Endothelial cell (in vitro differentiated cells): ENCODE measurements around the gene PIBF1. TPM values are rescaled to one million over a fixed set of nuclear protein-coding genes. Genes with fewer than 3 reads are reported as not detected.

Source experiments
- DNase-seq: peaks from one replicate; pipeline ENCODE4 v3.0.0; 2021; ENCODE audit warnings: low spot score
- H3K27ac Mint-ChIP-seq: one replicate; pipeline ENCODE4 v1.8.0; 2021; ENCODE audit warnings: mixed read lengths, inconsistent platforms; ENCODE audit not compliant: unreplicated experiment
- H3K27me3 Mint-ChIP-seq: one replicate; pipeline ENCODE4 v1.8.0; 2021; ENCODE audit warnings: mild to moderate bottlenecking, moderate library complexity, mixed read lengths, inconsistent platforms; ENCODE audit not compliant: unreplicated experiment
- H3K36me3 Mint-ChIP-seq: one replicate; pipeline ENCODE4 v1.8.0; 2021; ENCODE audit warnings: mild to moderate bottlenecking, low read depth, mixed read lengths, inconsistent platforms; ENCODE audit not compliant: unreplicated experiment
- H3K4me1 Mint-ChIP-seq: one replicate; pipeline ENCODE4 v1.8.0; 2021; ENCODE audit warnings: mild to moderate bottlenecking, mixed read lengths, inconsistent platforms; ENCODE audit not compliant: unreplicated experiment
- H3K4me3 Mint-ChIP-seq: one replicate; pipeline ENCODE4 v1.8.0; 2021; ENCODE audit warnings: mild to moderate bottlenecking, mixed read lengths, inconsistent platforms; ENCODE audit not compliant: unreplicated experiment
- H3K9me3 Mint-ChIP-seq: one replicate; pipeline ENCODE4 v1.8.0; 2021; ENCODE audit warnings: mixed read lengths, inconsistent platforms; ENCODE audit not compliant: unreplicated experiment
- total RNA-seq: library from RNA; stranded (reverse); fragmentation: NEBNext Ultra II Directional; extraction: Animal tissue kit (Norgen Biotek cat#: 25700); gene quantifications from one replicate; pipeline ENCODE4 v1.2.1, GENCODE V29; 2021; ENCODE audit not compliant: unreplicated experiment
- TF ChIP-seq, protein P1 (sequence below): fragments of 200-600 bp; sonication (generic); IDR thresholded peaks from one replicate; pipeline ENCODE4 v1.5.0; 2021; ENCODE audit warnings: antibody characterized with exemption; ENCODE audit not compliant: unreplicated experiment

Gene PIBF1
- total RNA-seq, 1 donor from 2014 or later: 24.0 TPM

DNA sequence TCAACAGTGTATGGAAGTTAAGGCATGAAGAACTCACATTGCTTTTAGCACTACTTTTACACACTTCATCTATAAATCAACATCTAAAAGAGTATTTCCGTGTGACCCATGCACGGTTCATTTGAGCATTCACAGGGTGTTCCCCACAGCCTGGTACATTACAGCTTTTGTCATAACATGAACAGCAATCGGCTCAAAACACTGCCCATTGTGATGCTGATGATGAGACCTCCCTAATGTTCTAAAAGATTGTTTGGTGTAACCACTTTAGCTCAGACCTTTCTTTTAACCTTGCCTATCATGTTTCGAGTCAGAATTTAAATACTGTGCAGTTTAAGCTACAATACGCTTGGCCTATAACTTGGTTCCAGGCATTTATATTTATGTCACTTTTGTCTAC, 272.8 kb downstream of the PIBF1 start:
- no peaks in the 10 kb centered on the region for H3K9me3 Mint-ChIP-seq

DNA sequence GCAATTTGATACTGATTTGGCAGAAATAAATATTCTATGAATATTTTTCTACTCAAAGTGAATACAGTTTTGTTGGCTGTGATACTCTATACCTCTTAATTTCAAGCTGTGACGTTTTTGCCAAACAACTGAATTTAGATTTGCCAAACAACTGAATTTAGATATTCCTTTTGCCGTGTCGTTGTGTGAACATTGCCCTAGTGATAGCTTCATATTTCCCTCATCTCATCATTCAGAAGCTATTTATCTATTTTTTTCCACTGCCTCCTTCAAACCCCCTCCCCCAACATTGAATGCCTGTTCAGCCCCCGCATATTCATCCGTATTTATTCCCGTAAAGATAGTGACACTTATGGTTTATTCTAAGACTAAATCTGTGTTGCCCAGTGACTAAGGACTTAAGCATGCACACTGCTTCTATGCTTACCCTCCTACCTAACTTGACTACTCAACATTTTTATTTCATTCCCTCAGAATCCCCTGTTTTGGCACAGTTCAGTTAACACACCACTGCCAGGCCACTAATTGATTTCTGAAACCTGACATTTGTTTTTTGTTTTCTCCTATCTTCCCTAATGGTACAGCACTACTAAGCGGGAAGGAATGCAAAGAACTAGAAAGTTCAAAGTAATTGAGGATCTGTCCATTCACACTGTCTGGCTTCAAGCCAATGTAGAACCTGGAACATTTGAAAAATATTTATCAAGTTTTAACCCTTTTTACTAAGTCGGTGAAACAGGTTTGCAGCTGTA, 274.1 kb downstream of the PIBF1 start:
- TF ChIP-seq, protein P1, sequence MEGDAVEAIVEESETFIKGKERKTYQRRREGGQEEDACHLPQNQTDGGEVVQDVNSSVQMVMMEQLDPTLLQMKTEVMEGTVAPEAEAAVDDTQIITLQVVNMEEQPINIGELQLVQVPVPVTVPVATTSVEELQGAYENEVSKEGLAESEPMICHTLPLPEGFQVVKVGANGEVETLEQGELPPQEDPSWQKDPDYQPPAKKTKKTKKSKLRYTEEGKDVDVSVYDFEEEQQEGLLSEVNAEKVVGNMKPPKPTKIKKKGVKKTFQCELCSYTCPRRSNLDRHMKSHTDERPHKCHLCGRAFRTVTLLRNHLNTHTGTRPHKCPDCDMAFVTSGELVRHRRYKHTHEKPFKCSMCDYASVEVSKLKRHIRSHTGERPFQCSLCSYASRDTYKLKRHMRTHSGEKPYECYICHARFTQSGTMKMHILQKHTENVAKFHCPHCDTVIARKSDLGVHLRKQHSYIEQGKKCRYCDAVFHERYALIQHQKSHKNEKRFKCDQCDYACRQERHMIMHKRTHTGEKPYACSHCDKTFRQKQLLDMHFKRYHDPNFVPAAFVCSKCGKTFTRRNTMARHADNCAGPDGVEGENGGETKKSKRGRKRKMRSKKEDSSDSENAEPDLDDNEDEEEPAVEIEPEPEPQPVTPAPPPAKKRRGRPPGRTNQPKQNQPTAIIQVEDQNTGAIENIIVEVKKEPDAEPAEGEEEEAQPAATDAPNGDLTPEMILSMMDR: no peak
- Mint-ChIP-seq H3K9me3 (no peaks in the 10 kb centered on the region), H3K4me3 (no peak overlapping the region), H3K27ac (no peak overlapping the region), H3K4me1 (peaks cover 7% of the 10 kb centered on the region), H3K36me3 (peaks cover 3% of the 10 kb centered on the region), H3K27me3 (peaks cover 4% of the 10 kb centered on the region)
- no peak for DNase-seq

More for the DNA sequence above, 272.8 kb downstream of the PIBF1 start:
- TF ChIP-seq, protein P1: no peak
- peaks cover 4% of the 10 kb centered on the region for H3K27me3 Mint-ChIP-seq
- H3K36me3 Mint-ChIP-seq: peaks cover 3% of the 10 kb centered on the region
- no peaks in the 10 kb centered on the region for H3K4me1 Mint-ChIP-seq
- H3K27ac Mint-ChIP-seq: no peak overlapping the region
- no peak overlapping the region for H3K4me3 Mint-ChIP-seq
- DNase-seq: no peak

DNA sequence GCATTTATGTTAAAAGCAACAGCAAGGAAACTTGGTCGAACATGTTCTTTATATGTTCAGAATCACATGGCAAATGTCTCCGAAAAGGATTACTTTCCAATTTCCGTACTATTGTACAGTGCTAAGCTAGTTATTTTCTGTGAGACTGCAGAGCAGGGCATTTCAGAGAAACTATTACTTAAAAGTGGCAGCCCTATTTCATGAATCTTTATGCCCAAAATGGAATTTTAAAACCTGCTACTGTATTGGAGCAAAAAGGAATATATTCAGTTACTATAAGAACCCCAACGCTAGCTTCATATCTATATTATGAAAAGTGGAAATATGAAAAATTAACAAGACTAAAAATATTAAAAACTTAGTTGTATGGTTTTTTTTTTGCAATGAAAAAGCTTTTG, 274.6 kb downstream of the PIBF1 start:
- H3K9me3 Mint-ChIP-seq: no peaks in the 10 kb centered on the region
- H3K27me3 Mint-ChIP-seq: peaks cover 6% of the 10 kb centered on the region
- TF ChIP-seq, protein P1: no peak
- peaks cover 3% of the 10 kb centered on the region for H3K36me3 Mint-ChIP-seq
- DNase-seq: no peak
- H3K4me3 Mint-ChIP-seq: no peak overlapping the region
- no peak overlapping the region for H3K27ac Mint-ChIP-seq
- peaks cover 7% of the 10 kb centered on the region for H3K4me1 Mint-ChIP-seq

DNA sequence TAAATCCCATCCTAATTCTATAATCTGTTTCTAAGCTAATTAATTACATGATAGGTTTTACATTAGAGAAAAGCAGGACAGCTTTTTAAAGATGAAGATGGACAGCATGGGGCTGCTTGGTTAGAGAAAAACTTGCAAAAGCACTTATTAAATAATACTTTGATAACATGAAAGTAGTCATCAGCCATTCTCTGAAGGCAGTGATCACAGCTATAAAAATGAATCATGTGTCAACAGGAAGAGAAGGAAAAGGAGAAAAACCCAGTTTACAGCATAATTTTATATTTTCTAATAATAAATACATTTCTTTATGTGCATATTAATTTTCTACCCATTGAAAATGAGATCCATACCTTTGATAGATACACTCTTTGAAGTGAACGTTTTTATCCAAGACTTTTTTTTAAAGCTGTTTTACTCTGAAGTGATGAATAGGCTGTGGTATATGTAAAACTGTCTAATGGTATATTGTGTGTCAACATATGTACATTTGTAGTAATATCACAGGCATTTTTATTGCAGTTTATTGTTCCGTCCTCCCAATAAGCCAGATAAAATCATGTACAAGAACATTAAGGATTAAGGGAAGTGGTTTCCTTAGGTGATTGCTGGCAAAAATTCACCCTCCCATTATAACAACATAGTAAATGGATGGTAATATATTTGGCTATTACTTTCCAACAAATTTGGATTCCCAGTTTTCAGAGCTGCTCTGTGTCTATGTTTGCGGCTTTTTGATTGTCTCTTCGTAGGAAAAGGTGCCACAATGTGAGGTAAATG, 275.5 kb downstream of the PIBF1 start:
- H3K9me3 Mint-ChIP-seq: no peaks in the 10 kb centered on the region
- H3K4me1 Mint-ChIP-seq: peaks cover 7% of the 10 kb centered on the region
- H3K27ac Mint-ChIP-seq: no peak overlapping the region
- H3K27me3 Mint-ChIP-seq: peaks cover 8% of the 10 kb centered on the region
- peaks cover 3% of the 10 kb centered on the region for H3K36me3 Mint-ChIP-seq
- H3K4me3 Mint-ChIP-seq: peak overlapping the region; percentile 91
- TF ChIP-seq, protein P1: no peak
- no peak for DNase-seq

DNA sequence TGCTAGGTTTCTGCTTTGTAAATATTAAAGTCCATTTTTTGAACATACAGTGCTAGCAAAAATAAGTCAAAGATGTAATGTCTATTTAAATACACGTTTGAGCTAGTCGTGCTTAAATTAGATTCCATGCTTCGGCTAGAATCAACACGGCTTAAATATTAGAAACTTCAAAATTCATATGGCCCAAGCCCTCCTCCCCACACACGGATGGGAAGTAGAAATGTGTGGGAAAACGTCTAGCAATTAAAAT, 276.1 kb downstream of the PIBF1 start:
- H3K27ac Mint-ChIP-seq: no peak overlapping the region
- peaks cover 3% of the 10 kb centered on the region for H3K36me3 Mint-ChIP-seq
- H3K4me1 Mint-ChIP-seq: peaks cover 7% of the 10 kb centered on the region
- H3K4me3 Mint-ChIP-seq: peak overlapping the region; percentile 91
- peaks cover 8% of the 10 kb centered on the region for H3K27me3 Mint-ChIP-seq
- no peaks in the 10 kb centered on the region for H3K9me3 Mint-ChIP-seq
- TF ChIP-seq, protein P1: no peak
- no peak for DNase-seq
